ENCODE data around the gene FAM174C.

GRCh38 chr19:1226227-1226518 lies 49.2 kb upstream of the FAM174C start:
- TF ChIP-seq CTCF (IDR thresholded peaks at IDR 0.05), result no peak
- no peak for TF ChIP-seq POLR2A (IDR thresholded peaks at IDR 0.05)
